NCI-H510A (cell line): ENCODE data around the gene DEPP1.

Source experiments
- DNase-seq: peaks from one replicate; lab custom pipeline; 2025; lab: John Stamatoyannopoulos, UW

The DEPP1 gene

DNA sequence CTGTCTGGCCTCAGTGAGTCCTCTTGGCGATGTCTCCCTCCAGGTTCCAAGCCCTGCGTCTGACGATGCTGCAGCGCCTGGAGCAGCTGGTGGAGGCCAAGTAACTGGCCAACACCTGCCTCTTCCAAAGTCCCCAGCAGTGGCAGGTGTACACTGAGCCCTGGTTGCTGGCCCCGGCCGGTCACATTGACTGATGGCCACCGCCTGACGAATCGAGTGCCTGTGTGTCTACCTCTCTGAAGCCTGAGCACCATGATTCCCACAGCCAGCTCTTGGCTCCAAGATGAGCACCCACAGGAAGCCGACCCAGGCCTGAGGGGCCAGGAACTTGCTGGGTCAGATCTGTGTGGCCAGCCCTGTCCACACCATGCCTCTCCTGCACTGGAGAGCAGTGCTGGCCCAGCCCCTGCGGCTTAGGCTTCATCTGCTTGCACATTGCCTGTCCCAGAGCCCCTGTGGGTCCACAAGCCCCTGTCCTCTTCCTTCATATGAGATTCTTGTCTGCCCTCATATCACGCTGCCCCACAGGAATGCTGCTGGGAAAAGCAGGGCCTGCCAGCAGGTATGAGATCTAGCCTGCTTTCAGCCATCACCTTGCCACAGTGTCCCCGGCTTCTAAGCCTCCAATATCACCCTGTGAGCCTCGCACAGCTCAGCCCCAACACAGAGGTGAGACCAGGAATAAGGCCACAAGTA, 14.8 kb upstream of the DEPP1 start:
- DNase-seq = no peak

DNA sequence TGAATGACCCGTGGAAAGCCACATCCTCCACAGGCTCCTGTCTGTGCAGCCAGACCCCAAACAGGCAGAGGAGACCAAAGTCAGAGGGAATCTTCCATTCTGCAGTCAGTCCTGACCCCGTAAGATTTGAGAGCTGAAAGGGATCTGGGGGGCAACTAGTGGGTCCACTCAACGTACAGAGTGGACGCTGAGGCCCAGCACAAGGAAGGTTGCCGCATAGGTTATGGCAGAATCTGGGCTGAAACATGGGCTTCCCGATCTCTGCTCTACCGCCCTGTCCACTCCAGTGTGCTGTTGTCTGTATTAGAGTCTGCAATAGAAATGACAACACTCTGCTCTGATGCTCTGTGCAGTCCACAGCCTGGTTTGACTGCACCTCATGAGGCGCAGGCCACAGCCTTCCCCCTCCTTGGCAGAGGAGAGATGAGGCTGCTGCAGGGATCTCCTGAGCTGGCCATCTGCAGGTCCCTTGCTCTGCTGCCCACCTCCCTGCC, 14.2 kb upstream of the DEPP1 start:
- no peak for DNase-seq

DNA sequence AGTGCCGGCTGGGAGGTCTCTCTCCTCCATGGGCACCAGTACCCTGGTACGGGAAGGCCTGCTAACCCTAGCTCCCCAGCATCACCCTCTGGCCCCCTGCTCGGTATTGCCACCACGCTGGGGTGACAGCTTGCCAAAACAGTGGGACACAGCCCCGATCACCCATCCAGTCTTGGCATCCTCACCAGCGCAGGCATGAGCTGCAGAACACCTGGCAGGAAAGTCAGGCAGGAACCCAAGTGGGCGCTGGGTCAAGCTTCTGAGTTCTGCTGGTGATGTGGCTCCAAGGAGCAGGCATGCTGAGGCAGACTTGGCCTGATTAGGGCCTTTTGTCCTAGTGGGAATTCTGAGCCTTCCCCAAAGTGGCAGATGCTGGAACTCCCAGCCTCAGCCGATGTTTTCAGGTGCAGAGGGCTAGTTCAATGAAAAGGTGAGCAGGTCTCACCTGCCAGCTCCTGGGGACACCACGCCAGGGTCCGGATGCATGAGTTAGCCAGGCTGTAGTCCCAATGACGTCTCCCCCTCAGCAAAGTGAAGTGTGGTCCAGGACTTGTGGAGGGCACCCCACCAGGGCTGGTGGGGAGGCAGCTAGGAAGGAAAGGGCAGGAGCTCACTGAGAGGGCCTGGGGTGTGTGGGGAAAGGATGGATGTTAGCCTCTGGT, 13.6 kb upstream of the DEPP1 start:
- no peak for DNase-seq

DNA sequence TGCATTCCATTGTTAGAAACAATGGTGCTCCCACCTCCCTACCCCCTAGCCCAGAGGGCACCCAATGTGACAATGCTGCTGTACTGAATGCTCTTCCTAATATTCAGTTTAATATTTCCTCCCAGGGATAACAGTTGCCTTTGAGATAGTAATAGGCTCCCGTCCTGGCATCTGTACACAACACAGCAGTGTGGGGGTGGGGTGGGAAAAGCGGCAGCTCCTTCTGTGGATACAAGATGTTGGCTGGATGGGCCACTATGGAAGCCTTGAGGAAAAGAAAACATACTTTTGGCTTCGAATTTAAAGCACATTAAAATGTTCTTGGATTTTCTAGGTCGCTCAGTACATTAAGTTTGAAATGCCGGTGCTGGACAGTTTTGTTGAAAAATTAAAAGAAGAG, 13.0 kb upstream of the DEPP1 start:
- DNase-seq = no peak

DNA sequence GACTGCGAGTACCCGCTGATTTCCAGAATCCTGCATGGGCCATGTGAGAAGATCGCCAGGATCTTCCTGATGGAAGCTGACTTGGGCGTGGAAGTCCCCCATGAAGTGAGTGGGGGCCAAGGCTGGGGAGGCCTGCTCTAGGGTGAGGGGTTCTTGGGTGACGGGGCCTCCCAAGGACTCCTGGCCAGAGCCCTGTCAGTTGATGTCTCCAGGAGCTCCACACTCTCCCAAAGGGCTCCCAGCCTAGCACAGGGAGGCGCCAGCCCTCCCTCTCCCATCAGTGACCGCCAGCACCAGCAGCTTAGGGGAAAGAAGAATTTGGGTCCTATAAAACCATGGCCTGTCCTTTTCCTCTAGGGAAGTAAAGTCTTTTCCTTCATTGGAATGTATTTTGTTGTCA, 12.4 kb upstream of the DEPP1 start:
- no peak for DNase-seq

DNA sequence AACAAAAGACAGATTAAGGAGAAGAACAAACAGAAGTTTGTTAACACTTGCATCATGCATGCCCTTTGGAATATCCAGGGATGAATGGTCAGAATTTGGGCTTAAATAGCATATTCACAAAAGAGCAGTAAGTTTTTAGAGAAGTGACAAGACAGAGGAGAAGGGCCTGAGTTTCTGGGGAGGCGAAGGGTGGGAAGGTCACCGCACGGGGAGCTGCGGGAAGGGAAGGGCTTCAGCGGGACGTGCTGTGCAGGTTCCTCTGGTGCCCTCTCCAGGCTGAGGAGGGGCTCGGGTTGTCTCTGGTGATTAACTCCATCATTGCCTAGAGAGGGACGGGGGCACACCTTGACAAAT, 11.7 kb upstream of the DEPP1 start:
- DNase-seq = no peak

DNA sequence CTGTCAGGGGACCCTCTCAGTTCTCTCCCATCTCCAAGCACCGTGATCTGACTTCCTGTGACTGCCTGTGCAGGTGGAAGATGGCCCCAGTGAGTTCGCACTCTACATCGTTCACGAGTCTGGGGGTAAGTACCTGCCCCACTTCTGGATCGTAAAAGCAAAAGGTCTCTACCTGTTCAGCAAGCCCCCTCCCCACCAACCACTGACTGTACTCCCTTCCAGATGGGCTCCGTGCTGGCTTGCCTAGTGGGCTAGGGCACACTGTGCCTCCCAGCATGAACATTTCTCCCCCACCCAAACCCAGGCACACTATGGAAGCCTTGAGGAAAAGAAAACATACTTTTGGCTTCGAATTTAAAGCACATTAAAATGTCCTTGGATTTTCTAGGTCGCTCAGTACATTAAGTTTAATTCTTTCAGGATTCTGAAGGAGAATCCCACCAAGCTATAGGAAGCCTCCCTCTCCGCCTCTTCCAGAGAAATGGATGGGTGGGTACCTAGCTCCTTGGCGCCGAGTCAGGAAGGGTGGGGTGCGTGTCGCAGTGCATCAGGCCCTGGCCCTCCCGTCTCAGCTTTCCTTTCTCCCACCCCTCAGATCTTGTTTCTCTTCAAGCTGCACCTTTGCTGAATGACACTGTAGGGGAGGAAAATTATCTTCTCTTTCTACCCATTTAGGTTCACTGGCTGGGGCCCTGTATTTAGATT, 11.1 kb upstream of the DEPP1 start:
- DNase-seq = no peak

DNA sequence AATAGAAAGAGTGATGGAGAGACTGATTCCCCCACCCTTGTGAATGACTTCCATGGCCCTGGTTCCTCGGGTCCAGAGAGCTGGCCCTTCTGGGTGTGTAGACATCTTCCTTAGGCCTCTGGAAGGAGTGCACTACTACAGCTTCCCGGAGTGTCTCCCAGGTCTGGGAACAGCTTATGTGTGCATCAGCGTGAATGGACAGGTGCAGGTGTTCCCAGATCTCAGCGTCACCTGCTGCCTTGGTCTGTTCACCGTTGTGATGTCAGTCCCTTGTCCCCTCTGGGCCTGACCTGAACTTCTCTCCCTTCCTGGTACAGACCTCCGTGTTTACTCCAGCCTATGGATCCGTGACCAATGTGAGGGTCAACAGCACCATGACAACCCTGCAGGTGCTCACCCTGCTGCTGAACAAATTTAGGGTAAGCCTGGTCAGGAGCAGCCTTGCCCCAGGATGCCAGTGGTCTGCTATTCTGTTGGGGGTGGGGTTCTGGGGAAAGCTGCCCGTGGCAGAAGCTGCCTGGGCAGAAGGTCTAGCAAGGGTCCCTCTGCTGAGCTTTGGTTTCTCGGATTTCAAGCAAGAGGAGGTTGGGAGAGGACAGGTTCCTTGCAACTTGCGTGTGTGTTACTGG, 10.5 kb upstream of the DEPP1 start:
- no peak for DNase-seq

DNA sequence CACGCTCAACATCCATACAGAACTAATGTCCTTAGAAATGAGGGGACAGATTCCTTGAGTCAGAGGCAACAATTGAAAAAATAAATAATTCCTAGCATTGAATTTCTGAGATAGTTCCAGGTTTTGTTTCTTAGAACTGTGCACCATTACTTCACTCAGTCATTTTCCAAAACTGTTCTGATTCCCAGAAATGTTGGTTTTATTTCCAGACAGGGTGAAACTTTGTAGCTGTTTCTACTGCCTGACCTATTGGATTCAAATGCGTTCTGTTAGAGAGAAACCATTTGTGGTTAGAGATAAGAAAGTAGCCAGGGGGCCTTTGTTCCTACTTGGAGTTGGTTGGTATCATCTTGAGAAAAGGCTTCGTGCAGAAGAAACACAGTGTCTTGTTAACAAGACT, 8.1 kb upstream of the DEPP1 start:
- DNase-seq = no peak

DNA sequence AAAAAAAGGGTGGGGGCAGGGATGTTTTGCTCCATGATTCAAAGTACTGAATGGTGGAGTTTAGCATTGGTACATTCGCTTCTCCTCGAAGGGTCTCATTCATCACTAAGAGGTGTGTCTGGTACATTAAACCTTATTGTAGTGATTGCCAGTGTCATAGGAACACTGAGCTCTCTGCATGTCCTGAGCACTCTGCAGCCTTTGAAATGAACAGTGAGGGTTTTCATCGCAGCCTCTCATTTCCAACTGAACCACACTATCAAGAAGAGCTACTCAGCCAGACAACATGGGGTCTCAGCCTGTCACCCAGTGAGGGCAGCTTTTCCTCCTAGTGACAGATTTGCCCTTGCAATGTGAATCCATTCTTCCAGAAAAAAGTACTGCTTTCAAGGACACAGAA, 7.6 kb upstream of the DEPP1 start:
- no peak for DNase-seq

DNA sequence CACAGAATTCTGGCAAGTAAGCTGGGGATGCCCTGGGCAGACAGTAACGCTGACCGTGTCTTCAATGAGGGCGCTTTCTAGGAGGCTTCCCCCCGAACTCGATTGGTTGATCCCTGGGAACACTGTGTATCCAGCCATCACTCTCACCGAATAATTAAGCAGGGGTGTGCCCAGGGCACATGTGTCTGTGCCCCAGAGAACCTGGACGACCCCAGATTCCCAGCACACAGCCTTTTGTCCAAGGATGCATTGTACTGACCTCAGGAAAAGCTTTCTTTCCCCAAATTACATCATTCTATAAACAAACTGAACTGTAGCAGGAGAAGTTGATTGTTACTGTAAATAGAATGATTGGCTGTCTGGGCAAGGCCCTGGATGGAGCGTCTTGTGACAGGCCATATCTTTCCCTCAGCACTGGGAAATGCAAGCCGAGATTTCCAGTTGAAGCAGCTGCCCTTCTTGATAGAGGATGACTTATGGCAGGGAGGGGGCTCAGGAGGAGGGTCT, 6.6 kb upstream of the DEPP1 start:
- no peak for DNase-seq

DNA sequence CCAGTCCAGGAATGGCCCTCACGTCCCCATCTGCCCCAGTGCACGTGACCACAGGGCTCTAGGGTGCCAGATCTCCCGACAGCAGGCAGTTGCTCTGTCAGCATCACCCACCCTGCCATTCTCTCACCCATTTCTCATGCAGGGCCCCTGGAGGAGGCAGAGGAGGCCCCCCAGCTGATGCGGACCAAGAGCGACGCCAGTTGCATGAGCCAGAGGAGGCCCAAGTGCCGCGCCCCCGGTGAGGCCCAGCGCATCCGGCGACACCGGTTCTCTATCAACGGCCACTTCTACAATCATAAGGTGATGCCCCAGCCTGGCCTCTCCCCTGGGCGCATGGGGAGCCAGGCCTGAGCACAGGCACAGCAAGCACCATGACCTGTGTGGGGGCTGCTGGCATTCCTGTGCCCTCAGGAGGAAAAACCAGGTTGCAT, 6.1 kb upstream of the DEPP1 start:
- no peak for DNase-seq

DNA sequence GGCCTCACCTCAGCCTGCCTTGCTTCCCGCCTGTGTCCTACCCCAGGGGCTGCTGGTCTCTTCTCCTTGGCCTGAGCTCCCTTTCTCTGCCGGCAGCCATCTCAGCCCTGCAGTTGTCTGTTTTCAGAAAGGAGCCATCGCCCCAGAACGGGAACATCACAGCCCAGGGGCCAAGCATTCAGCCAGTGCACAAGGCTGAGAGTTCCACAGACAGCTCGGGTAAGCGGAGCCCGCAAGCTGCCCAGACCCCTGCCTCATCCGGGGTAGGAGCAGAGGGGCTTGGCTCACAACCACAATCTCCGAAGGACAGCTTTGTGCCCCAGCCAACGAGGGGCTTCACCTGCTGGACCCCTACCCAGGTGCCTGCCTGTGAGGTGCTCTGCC, 5.3 kb upstream of the DEPP1 start:
- DNase-seq = no peak

DNA sequence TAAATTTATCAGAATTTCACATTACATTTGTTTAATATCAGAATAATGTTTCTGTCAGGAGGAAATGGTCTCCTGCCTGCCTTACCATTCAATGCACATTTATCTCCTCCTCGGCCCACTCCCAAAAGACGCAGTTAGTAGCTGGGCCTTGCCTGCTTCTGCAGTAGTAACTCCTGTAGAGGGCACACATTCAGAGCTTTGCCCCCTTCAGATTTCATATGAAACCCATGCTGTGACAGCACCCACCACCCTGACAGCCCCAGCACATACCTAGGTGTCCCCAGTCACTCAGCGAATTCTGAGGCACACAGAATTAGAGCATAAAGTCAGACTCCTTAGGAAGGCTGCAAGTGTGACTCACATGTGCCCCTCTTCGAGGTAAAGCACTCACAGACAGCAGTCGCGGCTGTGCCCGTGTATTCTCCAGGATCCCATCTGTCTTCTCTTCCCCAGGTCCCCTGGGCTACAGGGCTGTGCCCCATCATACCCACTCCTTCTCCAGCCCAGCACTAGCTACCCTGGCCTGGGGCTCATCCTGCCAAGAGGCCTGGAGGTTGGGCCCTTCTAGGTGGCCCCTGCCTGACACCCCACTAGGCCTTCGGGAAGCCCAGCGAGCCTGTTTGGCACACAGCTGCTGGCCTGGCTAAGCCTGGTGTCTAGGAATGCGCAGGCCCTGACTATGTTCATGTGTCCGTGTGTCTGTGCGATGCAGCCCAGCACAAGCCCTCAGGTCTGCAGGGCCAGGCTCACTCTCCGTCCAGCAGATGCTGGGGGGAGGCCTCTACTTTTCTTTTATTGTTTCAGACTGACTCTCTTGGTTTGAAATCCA, 4.7 kb upstream of the DEPP1 start:
- no peak for DNase-seq

DNA sequence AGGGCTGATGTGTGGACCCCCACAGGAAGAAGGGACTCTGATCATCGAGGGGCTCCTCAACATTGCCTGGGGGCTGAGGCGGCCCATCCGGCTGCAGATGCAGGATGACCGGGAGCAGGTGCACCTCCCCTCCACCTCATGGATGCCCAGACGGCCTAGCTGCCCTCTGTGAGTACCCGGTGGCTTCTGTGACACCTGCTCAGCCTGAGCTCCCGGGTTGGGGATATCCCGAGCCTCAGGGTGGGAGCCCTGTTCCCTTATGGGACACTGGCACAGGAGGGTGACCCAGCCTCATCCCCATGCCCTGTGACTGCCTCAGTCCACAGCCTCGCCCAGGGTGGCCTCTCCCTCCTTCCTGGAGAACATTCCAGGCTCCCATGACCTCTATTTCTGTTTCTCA, 3.9 kb upstream of the DEPP1 start:
- no peak for DNase-seq

DNA sequence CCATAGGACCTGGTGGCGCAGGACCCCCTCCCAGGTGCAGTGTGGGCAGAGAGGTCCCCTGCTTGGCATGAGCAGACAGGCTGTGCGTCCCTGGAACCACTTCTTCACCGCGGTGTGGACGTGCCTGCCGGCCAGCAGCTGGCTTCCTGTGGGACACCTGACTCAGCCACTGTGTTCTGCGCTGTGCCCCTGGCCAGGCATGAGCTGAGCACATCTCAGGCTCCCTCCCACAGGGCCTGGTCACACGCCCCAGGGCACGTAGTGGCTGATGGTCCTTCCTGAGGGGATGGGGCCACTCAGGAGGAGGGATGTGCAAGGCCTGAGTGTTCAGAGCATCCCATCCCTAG, 3.5 kb upstream of the DEPP1 start:
- no peak for DNase-seq

DNA sequence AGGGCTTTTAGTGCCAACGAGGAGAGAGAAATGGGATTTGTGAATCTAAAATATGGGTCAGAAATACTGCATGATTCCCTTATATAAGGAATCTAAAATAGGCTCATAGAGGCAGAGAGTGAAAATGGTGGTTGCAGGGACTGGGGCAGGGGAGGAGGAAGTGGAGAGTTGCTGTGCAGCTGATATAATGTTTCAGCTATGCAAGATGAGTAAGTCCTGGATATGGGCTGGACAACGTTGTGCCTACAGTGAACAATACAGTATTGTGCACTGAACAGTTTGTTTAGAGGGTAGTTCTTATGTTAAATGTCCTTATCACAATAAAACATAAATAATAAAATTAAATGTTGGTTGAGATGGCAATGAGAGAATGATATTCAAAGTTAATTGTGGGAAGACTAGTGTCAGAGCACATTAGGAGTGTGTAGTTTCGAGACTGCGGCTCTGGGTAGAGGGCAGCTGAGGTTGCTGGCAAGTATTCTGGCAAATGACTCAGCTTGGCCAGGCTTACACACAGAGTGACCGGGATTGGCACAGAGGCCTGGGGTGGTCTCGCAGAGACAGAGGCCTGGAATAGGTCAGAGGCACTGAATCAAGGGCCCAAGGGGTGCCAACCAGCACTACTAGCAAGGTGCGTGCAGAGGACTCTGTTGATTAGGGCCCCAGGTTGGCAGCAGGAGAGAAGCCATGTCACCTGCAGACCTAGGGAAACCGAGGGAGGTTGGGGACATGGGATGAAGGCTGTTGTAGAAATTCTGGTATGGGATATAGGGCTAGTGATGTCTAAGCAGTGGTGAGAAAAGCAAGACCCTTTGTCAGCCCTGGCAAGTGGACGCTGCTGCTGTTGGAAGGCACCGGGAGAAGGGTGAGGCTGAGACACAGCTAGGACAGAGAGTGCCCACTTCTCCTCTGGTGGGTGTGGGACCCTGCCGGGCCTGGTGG, 2.8 kb upstream of the DEPP1 start:
- no peak for DNase-seq

DNA sequence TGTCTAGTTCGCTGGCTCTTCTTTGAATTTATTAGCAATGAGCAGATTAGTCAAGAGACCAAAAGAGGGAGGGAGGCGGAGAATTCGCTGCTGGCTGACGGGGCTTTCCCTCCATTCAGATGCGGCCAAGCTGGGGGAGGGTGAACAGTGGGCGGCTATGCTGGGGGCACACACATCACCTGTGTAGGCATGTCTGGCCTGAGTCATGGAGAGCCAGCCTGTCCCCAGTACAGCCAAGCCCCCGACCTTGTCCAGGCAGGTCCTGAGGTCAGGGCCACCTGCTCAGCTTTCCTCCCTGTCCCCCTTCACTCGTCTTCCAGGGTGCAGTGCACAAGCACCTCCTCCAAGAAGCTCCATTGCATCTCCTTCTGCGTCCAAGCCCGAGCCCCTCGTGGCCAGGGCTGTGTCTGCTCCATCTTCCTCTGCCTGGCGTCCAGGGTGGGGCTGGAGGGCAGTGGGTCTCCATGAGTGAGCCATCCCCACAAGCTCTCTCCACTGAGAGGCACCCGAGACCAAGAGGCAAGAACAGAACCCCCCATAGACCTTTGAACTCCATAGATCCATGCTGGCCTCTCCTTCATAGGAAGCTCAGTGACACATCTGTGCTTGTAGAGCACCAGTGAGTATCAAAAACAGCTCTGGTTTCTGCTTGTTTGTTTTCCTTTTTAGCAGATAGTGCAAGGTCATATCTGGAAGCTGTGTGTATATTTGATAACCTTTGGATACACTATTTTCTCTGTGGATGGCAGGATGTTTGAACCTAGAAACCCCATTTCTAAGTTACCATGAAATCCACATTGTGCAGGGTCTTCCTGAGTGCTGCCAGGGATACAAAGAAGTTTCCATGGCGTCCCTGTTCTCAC, 1.9 kb upstream of the DEPP1 start:
- DNase-seq = no peak

DNA sequence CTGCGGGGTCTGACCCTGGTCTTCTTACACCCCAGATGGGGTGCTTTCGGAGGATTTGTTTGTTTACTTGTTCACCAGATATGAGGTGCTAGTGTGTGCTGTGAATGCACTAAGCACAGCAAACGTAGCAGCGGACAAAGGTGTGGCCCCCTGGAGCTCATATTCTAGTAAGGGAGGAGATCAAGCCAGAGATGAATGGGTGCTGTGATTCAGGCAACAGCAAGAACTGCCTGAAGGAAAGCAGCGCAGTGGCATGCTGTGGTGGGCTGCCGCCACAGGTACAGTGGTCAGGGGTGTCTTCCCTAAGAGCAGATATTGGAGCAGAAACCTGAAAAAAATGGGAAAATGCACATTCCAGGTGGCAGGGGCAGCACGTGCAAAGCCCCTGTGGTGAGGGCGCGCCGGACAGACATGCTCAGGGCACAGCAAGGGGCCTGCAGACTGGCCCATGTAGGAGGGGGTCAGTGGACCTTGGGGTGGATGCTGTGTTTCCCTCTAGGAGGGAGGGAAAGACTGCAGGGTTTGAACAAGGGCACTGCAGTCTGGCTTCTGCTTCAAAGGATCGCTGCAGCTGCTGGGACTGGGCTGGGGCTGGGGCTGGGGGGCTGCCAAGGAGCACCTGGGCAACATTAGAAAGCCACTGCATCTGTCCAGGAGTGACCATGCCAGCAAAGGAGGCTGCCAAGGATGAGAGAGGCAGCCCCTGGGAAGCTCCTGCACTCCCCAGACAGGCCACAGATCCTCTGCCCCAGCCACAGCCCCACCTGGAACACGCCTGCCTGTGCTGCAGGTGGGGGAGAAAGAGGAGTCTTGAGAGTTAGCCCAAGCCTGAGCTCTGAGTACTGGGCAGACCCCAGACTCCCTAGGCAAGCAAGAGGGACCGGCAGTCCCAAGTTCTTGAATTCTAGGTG, 927 bp upstream of the DEPP1 start:
- DNase-seq = no peak
